GM12872 (cell line): ENCODE measurements around the gene KCNK7.

ENCODE experiments used
- TF ChIP-seq, protein P1 (sequence below): IDR thresholded peaks from 3 replicates; pipeline ENCODE4 v1.5.1; 2011; ENCODE audit warnings: low read depth, mild to moderate bottlenecking, low read length, moderate library complexity; ENCODE audit not compliant: insufficient read depth

KCNK7 gene

GRCh38 chr11:65612691-65613090 is 17.1 kb upstream of the KCNK7 start:
- TF ChIP-seq, protein P1, sequence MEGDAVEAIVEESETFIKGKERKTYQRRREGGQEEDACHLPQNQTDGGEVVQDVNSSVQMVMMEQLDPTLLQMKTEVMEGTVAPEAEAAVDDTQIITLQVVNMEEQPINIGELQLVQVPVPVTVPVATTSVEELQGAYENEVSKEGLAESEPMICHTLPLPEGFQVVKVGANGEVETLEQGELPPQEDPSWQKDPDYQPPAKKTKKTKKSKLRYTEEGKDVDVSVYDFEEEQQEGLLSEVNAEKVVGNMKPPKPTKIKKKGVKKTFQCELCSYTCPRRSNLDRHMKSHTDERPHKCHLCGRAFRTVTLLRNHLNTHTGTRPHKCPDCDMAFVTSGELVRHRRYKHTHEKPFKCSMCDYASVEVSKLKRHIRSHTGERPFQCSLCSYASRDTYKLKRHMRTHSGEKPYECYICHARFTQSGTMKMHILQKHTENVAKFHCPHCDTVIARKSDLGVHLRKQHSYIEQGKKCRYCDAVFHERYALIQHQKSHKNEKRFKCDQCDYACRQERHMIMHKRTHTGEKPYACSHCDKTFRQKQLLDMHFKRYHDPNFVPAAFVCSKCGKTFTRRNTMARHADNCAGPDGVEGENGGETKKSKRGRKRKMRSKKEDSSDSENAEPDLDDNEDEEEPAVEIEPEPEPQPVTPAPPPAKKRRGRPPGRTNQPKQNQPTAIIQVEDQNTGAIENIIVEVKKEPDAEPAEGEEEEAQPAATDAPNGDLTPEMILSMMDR: no peak

DNA sequence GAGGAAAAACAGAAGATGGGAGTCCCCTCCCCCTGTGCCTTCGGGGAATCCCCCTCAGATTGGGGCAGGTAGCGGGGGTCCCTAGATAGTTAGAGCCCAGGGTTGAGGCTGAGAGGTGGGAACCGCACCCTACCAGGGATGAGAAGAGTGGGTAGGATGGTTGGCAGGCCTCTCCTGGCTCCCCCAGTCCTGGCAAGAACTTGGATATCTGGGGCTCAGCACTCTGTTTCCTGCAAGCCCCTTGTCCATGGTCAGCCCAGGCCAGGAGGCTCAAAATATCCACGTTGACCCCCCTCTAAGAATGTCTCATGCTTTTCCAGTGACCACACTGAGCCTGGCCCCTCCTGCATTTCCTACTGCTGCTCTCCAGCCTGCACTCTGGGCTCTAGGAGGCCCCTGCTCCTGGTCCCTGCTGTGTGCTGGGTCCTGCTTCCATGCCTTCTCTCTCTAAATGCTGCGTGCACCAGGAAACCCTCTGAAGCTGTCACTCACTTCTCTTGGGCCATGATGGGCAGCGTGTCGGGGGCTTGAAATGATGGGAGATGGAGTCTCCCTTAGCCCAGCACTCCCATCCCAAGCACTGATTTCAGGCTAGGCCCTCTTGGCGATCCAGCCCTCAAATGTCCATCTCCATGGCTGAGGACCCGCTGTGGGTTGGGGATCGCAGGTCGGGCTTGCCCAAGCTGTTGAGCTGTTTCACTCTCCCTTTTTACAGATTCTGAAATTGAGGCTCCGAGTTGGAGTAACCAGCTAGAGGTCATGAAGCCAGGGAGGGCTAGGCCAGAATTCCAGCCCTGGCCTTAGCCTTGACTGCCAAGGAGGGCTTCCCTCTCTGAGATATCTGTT is 16.4 kb upstream of the KCNK7 start:
- TF ChIP-seq, protein P1: no peak

DNA sequence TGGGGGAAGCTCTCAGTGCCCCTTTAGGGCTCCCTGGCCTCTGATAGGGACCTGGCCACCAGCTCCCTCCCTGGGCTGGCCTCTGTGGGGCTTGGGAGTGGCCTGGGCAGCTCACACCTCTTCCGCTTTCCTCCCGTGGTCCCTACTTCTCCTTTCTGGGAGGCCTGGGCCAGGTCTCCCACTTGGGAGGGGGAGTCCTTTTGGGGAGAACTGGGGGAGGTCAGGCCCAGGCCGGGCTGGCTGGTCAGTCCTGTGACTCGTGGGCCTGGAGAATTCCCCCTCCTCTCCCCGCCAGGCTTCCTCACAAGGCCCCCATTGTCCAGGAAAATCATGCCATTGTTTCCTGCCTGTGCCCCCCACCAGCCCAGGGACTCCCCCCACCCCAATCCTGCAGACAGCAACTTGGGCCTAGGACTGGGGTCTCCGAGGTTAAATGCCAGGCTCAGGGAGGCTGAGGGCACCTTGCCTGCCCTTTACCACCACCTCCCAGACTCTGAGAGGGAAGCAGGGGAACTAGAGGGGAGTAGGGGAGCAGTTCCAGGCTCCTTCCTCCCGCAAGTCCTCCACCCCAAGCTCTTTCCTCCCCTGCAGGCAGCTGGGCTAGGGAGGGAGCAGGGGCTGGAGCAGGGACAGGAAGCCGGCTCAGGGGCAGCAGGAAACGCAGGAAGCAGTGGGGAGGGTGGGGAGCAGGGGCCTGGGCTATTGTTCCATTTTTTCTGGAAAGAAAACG is 15.6 kb upstream of the KCNK7 start:
- TF ChIP-seq, protein P1: no peak

- TF ChIP-seq, protein P1: no peak
Observed at GRCh38 chr11:65610404-65610803, 14.8 kb upstream of the KCNK7 start.

DNA sequence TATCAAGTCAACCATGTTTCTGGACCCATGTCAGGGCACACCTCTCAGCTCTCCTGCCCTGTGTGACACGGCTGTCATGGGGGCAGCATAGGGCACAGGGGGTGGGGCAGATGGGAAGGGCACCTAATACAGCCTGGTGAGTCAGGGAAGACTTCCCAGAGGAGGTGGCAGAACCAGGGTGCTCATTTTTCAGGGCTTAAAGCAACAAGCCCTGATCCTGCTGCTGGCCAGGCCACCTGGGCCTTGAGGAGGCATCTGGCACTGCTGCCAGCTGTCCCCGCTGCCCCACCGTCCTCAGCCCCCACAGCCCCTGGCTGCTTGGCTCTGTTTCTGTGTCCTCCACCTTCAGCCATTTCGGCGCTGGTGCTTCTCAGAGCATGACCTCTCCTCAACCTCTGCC is 14.1 kb upstream of the KCNK7 start:
- TF ChIP-seq, protein P1: no peak

DNA sequence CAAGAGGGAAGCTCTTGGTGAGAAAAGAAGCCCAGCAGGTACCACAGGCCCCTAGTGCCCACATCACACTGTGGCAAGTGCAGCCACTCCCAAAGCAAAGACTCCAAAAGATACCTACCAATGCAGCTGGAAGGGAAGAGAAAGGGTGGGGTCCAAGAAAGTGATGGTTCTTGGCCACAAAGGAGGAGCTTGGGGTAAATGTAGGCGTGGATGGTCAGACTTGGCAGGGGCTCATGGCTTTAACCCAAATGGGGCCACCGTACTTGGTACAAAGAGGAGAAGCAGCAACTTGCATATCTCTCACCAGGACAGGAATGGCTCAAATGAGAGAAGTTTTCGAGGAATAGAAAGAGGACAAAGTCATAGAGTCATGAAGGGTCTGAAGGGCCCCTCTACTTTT is 13.6 kb upstream of the KCNK7 start:
- TF ChIP-seq, protein P1: no peak

GRCh38 chr11:65607614-65608426 is 12.2 kb upstream of the KCNK7 start:
- TF ChIP-seq, protein P1: no peak
